AG09309 (cell line): ENCODE measurements around the gene ARHGEF12.

ENCODE experiments used
- DNase-seq: peaks from one replicate; pipeline ENCODE4 v3.0.0-alpha.2; 2010; ENCODE audit warnings: low read depth
- H3K4me3 ChIP-seq: 2 replicates; pipeline ENCODE4 v1.5.1; 2011; ENCODE audit warnings: mild to moderate bottlenecking, low read depth, low read length, moderate library complexity; ENCODE audit not compliant: control insufficient read depth
- CTCF ChIP-seq: IDR thresholded peaks from 2 replicates; pipeline ENCODE4 v1.5.1; 2011; ENCODE audit warnings: mild to moderate bottlenecking, low read depth, low read length, inconsistent platforms; ENCODE audit not compliant: insufficient read depth, control insufficient read depth; ENCODE audit errors: missing control alignments

Gene ARHGEF12

GRCh38 chr11:120424185-120424969, 88.2 kb downstream of the ARHGEF12 start:
- H3K4me3 ChIP-seq = no peak overlapping the region
- DNase-seq = no peak
- no peak for TF ChIP-seq CTCF

GRCh38 chr11:120424970-120425332, 88.7 kb downstream of the ARHGEF12 start:
- no peak overlapping the region for H3K4me3 ChIP-seq
- no peak for DNase-seq
- TF ChIP-seq CTCF = no peak

GRCh38 chr11:120425527-120425926, 89.3 kb downstream of the ARHGEF12 start:
- H3K4me3 ChIP-seq = no peak overlapping the region
- DNase-seq = no peak
- TF ChIP-seq CTCF = no peak

DNA sequence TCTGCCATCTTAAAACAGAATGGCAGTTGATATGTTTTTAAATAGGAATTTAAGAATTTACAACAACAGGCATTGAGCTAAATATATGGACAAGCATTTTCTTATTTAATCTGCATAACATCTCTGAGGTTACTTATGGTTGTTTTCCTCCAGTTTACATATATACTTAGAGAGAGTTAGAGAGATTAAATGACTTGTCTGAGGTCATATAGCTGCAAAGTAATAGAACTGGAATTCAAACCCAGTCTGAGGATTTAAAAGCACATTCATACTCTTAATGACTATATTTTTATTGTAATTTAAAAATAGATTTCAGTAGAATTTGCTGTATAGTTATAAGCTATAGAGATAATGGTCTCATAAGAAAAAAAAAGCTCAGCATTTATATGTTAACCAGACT, 93.9 kb downstream of the ARHGEF12 start:
- no peak for DNase-seq
- no peak for TF ChIP-seq CTCF
- no peak overlapping the region for H3K4me3 ChIP-seq

- peak; percentile 35 for DNase-seq
- peak; percentile 48 for TF ChIP-seq CTCF
- no peak overlapping the region for H3K4me3 ChIP-seq
Measured at GRCh38 chr11:120431633-120432032, 95.4 kb downstream of the ARHGEF12 start.

- DNase-seq = peak; percentile 99
Measured at GRCh38 chr11:120432056-120433018, 96.1 kb downstream of the ARHGEF12 start.

More at GRCh38 chr11:120432056-120433018, 96.1 kb downstream of the ARHGEF12 start:
- H3K4me3 ChIP-seq = no peak overlapping the region
- no peak for TF ChIP-seq CTCF
